C4-2B (cell line): ENCODE data around the gene RTP2.

Experiments used
- H3K27ac ChIP-seq: fragments of 450-650 bp; 2 replicates; pipeline ENCODE4 v1.5.1; 2017
- CTCF ChIP-seq: fragments of 450-650 bp; conservative IDR thresholded peaks from 2 replicates; pipeline ENCODE4 v1.5.1; 2017; ENCODE audit warnings: mild to moderate bottlenecking
- ZFX ChIP-seq: fragments of 450-650 bp; IDR thresholded peaks from 2 replicates; pipeline ENCODE4 v1.6.1; 2017

Gene RTP2

GRCh38 chr3:187746059-187746441 is 43.7 kb upstream of the RTP2 start:
- no peak overlapping the region; the same call in 1 of the 2 replicates for H3K27ac ChIP-seq
- TF ChIP-seq CTCF (no peak), ZFX (no peak)

GRCh38 chr3:187745201-187746058 is 43.1 kb upstream of the RTP2 start, which contains the start of gene BCL6:
BCL6 (minus strand) TSS chr3:187745468; CDS start chr3:187733693, 11,775 bp downstream.
- TF ChIP-seq ZFX (no peak), CTCF (no peak)
- H3K27ac ChIP-seq, result peak within 1 kb of the TSS; percentile 85

GRCh38 chr3:187744169-187745151 is 42.1 kb upstream of the RTP2 start:
- TF ChIP-seq CTCF (no peak), ZFX (no peak)
- H3K27ac ChIP-seq, result peak overlapping the region; percentile 85

- H3K27ac ChIP-seq, result peak overlapping the region; percentile 85
- TF ChIP-seq CTCF, result no peak
- TF ChIP-seq ZFX, result no peak
Measured at GRCh38 chr3:187743195-187744141, 41.1 kb upstream of the RTP2 start.

- peak overlapping the region; percentile 85 for H3K27ac ChIP-seq
- TF ChIP-seq CTCF (peak; percentile 55), ZFX (no peak)
Measured at GRCh38 chr3:187742351-187743171, 40.2 kb upstream of the RTP2 start.
